SKM-1 (cell line): ENCODE data around the gene FAM170B.

Experiments used
- DNase-seq: peaks from one replicate; lab custom pipeline; 2025; ENCODE audit not compliant: unreplicated experiment; lab: John Stamatoyannopoulos, UW

Gene FAM170B

DNA sequence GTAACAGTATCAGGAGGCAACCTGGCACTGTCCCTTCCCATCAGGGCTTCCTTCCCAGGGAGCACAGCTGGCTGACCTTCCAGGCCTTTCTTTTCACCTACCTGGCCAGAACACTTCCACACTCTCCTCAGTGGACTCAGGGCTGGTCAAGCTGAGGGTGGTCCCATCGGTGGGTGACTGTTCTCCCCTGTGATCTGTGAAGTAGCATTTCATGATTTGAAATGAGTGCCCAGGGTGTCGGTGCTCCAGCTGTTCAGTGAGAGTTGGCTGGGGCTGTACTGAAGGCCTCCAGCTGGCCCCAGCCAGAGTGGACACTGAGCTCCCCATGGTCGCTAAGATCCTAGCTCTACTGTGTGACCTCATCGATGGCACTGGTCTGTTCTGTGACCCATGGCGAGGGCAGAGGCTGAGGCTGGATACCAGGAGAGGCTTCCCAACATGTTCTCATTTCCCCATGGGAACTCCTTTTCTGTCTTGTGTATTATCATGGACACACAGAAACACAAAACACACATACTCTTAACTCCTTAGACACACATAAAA lies at the start of gene FAM170B:
FAM170B (minus strand) TSS at position 316 of the 543 bp plus-strand sequence; CDS start at position 213, 103 bp downstream.
- DNase-seq: no peak

DNA sequence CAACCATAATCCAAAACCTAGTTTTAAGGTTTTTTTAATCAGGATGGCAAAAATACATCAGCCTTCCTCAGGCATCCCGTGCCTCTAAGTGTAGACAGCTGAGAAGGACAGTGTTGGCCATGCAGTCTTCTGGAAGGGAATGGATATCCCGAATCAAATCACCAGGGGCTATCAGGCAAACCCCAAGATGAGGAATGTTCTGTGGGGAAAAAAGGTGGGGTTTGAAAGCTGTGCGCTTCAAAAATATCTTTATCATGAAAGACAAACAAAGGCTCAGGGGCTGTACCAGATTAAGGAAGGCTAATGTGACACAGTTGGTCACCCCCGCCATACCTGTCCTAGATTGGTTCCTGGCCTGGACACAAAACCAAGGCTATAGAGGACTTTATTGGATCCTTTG lies 49.0 kb upstream of the FAM170B start:
- DNase-seq: no peak

DNA sequence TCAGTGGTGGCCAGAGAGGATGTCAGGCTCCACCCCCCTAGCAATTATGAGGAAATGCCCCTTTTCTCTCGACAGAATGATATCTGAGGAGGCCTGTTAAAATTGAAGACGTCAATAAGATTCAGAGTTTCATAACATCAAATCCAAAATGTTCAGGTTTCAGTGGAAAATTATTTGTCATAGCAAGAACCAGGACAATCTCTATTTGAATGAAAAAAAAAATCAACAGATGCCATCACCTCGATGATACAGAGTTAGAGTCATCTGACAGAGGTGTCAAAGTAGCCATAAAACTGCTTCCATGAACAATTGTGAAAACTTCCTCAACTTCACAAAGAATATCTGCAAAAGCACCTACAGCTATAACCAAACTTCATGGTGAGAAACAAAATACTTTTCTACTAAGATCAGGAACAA lies 46.6 kb upstream of the FAM170B start:
- no peak for DNase-seq

DNA sequence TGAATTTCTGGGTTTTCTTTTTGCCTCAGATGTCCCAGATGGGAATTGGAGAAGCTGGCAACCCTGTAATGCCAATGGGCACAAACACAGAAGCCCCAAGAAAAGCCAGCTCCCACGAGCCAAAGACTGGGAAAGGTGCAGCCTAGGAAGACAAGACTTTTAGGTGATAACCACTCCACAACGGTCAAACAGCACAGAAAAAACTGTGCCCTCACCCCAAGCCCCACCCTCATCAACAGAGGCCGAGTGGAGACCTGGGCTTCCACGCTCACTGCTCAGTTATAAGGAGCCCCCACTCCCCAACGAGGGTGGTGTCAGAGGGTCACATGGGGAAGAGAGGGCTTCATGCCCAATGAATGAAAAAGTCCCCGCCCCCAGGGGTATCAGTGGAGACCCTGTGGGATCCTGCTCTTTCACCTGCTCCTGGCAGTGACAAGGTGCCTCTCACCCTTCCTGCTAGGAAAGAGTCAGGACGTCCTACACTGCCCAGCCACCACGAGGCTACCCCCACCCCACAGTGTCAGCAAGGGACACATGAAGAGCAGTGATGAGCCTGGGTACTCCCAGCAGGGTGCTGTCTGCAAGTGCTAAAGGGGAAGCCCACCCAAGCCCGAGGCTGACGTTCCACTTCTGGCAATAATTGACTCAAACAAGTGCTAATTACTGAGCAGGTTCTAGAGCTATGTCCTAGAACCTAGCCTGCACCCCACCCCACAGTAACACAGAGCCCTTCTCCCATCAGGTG lies 46.0 kb upstream of the FAM170B start:
- DNase-seq: no peak

DNA sequence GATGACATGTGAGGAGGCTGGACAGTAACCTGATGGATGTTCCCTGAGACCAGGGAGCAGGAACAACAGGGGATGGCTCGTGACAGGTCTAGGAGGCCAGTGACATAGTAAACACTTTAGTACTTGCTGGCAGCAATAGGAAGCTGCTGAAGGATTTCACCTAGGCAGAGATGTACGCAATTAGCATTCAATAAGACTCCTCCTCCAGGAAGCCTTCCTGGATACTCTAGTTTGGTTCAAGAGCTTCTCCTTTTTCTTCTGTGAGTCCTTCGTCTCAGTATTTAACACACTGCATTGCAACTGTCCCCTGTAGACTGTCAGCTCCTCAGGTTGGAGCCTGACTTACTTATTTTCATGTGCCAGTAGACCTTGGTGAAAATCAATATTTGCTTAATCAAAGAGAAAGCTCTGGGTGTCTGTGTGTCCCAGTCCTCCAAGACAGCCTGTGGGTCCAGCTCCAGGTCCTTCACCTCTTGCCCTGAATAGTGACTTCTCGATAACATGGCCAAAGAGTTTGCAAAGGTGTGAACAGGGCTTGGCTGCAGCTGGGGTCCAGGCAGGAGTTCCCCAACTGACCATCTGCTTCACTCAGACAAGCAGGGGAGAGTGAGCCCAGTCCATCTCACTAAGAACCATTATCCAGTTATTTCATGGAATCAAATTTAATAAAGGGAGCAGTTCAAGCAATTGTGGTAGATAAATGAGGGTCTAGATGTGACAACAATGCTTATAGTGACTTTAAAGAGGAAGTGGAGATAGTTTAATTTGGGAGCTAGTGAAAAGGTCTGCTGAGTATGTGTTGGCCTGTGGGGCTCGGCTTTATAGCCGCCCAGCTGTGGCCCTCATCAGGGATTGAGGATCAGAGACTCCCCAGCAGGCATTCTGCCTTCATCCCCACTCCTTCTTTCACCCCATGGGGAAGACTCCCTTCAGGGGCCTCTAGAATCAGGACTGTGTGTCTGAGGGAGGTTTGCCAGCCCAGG lies 45.0 kb upstream of the FAM170B start:
- no peak for DNase-seq

DNA sequence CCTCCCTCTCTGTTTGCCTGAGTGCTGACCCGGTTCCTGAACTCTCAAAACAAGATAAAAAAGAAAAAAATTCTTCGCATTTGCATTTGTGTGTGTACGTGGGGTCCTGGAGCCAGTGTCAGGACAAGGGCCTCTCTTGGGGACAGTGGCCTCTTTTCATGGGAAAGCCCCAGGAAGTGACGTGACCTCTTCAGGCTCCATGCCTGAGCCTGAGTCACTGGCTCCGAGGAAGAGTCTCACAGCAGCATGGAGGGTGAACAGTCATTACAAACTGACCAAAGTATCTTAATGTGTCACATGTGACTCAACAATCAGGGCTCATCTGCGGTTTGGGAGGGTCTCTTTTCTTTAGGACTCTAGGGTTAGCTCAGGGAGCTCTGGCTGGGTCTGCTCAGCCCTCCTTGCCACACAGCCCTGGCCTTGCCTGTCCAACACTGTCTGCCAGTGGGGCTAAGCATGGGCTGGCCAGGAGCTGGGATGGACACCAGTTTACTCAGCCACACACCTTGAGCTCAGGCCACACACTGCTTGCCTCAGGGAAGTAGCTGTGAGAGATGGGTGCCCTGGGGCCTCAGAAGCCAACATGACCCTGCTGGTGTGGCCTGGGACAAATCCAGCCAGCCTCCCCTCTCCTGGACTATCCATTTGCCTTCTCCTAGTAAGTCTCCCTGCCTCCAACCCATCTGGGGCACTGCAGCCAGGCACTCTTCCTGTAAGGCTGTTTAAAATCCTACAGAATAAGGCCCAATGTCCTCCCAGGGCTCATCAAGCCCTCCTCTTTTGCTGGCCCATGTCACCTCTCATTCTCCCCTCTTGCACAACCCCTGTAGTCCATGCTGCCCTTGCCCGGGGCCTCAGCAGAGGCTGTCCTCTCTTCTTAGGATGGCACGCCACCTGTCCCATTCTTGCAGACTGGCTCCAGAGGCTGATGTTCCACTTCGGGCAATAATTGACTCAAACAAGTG lies 43.9 kb upstream of the FAM170B start:
- no peak for DNase-seq

DNA sequence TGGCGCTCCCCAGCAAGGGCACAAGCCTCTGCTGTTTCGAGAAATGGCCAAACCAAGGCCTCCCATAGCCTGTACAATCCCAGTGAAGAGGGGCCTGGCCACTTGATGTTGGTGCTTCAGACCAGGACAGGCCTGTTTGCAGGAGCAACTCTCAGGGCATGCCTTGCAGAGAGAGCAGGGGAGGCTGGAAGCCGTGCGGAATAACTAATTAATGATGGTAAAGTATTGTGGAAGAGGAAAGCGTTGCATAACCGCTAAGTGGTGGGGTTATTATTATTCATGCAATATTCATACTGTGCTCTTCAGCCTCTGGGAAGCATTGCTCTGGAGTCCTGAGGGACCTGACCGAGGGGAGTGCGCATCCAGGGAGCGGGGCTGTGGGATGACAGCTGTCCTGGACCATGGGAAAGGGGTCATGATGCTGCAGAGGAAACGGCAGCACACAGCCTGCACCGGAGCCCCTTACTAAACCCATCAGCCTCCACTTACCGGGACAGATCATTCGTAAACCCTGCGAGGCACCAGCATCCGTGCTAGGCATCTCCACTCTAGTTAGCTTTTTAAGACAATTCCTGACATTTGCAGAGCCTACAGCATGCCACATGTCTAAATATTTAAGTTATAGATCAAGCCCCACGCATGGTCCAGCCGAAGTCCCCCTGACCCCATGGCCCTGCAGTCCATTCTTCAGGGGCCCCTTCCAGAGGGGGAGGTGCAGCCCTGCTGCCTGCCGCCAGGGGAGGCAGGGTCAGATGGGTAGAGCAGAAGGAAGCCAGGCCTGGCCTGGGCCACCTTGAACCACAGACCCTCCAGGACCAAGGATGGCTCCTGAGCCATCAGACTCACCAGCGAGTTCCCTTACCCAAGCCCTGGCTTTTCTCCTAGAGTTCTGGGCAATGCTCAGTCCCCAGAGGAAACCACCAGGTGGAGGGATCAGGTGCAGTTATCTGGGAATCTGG lies 42.8 kb upstream of the FAM170B start:
- DNase-seq: no peak

DNA sequence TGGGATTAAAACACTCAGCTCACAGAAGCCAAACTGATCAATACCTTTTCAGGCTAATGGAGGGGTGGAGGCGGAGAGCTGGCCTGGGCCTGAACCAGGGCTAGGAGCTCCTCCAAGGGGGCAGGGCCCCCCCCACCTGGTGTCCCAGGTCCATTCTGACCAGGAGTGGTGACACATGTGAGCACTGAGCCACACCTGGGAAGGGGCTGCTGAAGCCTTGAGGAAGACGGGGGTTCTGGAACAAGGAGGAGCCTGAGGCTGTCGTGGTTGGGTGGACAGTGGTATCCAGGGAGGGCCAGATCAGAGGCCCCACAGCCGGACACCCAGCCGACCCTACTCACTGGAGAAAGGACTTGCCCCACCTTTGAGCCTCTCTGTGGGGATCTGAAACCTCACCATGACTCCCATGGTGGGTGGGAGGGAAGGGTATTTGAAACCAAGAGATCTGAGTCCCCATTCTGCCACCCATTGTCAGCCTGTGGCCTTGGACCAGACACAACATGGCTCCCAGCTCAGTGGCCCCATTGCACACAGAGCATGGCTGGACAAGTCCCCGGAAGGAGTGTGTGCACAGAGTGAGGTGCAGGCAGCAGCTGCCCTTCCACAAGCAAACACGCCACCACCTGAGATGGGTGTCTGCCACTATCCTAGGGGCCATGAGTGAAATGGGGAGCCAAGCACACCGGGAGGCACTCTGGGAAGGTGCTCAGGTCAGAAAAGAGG lies 41.9 kb upstream of the FAM170B start:
- no peak for DNase-seq

- no peak for DNase-seq
These were observed 41.2 kb upstream of the FAM170B start for GRCh38 chr10:49174926-49175500.

DNA sequence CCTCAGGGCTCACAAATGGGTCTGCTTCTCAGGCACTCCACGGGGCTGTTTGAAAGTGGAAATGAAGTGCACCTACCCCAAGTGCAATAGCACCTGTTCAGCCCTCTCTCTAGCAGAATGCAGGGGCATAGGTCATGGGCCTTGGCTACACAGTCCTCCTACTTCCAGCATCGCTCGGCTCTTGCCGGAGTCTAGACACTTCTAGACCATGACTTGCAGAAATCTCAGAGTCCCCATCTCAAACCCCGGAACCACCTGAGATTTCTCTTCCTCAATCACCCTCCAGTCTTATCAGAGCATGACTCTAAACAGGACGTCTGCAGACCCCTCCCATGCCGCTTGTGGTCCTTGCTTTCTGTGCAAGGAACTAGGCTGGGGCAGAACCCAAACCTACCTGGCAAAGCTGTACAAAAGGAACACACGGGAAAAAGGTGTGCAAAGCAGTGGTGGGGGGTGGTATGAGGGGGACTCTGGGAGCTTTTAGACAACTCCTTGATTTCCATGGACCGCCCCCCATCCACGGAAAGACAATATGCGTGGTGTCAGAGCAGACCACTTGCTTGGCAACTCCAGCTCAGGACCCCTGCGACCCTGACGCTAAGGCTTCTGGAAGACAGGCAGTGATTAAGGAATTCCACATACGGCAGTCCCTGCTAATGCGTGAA lies 40.6 kb upstream of the FAM170B start:
- no peak for DNase-seq

GRCh38 chr10:49173853-49174252 lies 40.0 kb upstream of the FAM170B start:
- no peak for DNase-seq

GRCh38 chr10:49173201-49173772 lies 39.5 kb upstream of the FAM170B start:
- no peak for DNase-seq

DNA sequence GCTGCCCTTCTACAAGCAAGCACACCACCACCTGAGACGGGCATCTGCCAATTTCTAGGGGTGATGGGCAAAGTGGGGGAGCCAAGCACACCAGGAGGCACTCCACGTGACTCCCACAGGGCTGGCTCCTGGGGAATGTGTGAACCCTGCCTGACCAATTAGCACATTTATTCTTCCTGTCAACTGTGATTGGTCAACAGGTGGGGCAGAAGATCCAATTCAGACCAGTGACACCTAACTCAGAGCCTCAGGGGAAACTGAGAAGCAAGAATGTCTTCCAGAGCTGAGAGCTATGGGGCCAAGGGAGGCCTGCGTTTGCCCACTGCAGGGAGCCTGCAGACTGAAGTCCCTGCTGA lies 38.9 kb upstream of the FAM170B start:
- DNase-seq: no peak

- DNase-seq: no peak
These were observed 38.4 kb upstream of the FAM170B start for GRCh38 chr10:49172061-49172776.

DNA sequence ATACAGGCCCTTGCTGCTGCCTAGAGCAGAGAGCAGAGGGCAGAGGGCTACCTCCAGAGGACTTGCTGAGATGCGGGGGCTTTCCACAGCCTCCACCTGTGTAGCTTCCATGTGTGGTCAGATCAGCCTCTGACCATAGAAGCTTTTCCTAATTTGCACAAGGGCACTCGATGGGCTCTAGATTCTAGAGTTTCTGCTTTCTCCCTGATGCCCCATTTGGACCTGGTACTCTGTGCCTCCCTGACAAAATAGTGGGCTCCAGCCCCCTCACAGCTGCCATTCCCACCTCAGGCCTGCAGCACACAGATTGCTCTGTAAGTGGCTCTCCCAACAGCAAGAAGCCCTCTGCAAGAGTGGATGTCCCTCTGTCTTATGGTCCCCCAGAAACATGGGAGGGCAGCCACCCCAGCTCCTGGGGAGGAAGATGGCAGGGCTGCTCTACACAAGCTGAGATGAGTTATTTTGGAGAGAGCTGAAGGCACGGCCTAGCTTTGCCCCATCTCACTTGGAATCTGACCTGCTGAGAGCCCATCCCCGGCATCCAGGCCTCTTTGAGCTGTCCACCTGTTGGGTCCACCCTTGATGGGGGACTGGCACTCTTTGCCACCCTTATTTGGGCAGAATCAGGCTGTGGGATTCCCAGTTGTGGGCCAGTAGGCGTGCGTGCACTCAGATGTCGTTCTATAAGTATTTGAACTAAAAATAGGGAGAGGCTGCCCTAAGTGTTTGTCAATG lies 37.7 kb upstream of the FAM170B start:
- no peak for DNase-seq

DNA sequence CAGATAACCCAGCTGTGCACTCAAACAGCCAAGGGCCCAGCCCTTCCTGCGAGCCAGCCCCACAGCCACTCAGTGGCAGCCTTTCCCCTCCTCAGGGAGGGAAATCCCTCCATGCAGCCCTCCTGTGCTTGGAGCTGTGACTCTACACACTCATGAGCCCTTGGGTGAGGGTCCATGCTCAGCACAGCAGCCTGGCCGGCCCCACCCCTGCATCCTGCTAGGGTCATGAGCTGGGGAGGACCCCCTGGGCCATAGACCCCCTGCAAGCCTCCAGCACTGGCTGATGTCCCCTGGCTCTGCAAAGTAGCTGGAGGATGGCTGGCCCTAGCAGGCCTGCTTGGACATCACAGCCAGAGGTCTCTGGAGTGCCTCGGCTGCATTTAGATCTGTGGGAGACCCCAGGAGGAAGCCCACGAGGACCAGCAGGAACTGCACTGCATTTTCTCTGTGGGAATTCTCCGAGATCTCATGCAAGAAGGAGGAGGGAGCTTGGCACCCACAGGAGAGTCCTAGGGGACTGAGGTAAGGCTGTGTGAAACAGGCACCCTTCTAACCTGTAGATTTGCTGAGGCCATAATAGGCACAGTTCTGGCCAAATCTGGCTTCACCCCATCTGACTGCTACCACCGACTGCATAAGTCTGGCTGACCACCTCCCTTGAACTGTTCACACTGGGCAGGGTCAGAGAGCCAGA lies 37.0 kb upstream of the FAM170B start:
- DNase-seq: no peak
